GM19240 (cell line): Measurements from ENCODE around the gene MEX3A.
"Not testable (repeated sequence)": the region's sequence is repeated elsewhere in the genome, so short reads cannot be mapped to it uniquely, and the experiment has no call there.

Experiments
- DNase-seq: peaks from one replicate; pipeline ENCODE4 v3.0.0; 2011; ENCODE audit warnings: low spot score; ENCODE audit not compliant: insufficient read length

MEX3A gene

GRCh38 chr1:156080241-156080862, 1.9 kb downstream of the MEX3A start:
- DNase-seq: no peak

GRCh38 chr1:156079762-156080161, 2.5 kb downstream of the MEX3A start:
- no peak for DNase-seq

- no peak for DNase-seq
Measured at GRCh38 chr1:156078728-156079127, 3.5 kb downstream of the MEX3A start.

GRCh38 chr1:156077430-156077760, 4.9 kb downstream of the MEX3A start:
- no peak for DNase-seq

- no peak for DNase-seq
Measured at GRCh38 chr1:156076609-156077429, 5.4 kb downstream of the MEX3A start.

- no peak for DNase-seq
Measured at GRCh38 chr1:156075775-156076204, 6.5 kb downstream of the MEX3A start.

- DNase-seq: no peak
Measured at GRCh38 chr1:156075162-156075561, 7.1 kb downstream of the MEX3A start.

- no peak for DNase-seq
Measured at GRCh38 chr1:156074661-156075060, 7.6 kb downstream of the MEX3A start.

GRCh38 chr1:156073740-156074139, 8.5 kb downstream of the MEX3A start:
- DNase-seq: no peak

- DNase-seq: no peak
Measured at GRCh38 chr1:156073110-156073687, 9.1 kb downstream of the MEX3A start.

- no peak for DNase-seq
Measured at GRCh38 chr1:156072251-156072650, 10.0 kb downstream of the MEX3A start.

GRCh38 chr1:156071332-156071816, 10.9 kb downstream of the MEX3A start:
- DNase-seq: not testable (repeated sequence)

GRCh38 chr1:156070548-156070947, 11.7 kb downstream of the MEX3A start:
- DNase-seq: no peak

GRCh38 chr1:156069490-156070455, 12.5 kb downstream of the MEX3A start:
- DNase-seq: no peak

GRCh38 chr1:156067262-156067661, 15.0 kb downstream of the MEX3A start:
- no peak for DNase-seq

GRCh38 chr1:156065871-156066270, 16.4 kb downstream of the MEX3A start:
- DNase-seq: no peak

GRCh38 chr1:156065212-156065611, 17.1 kb downstream of the MEX3A start:
- no peak for DNase-seq

- DNase-seq: no peak
Measured at GRCh38 chr1:156064615-156065014, 17.6 kb downstream of the MEX3A start.

- DNase-seq: no peak
Measured at GRCh38 chr1:156063997-156064285, 18.3 kb downstream of the MEX3A start.

GRCh38 chr1:156062189-156062588, 20.1 kb downstream of the MEX3A start:
- DNase-seq: no peak

- no peak for DNase-seq
Measured at GRCh38 chr1:156060937-156061636, 21.2 kb downstream of the MEX3A start, which contains the start of gene RAB25. RAB25 (plus strand) TSS chr1:156061160; CDS start chr1:156061401, 241 bp downstream.
